Gastroesophageal sphincter (tissue), 4 donors: ENCODE measurements around the gene ZDHHC16. TPM values are rescaled to one million over a fixed set of nuclear protein-coding genes. Genes with fewer than 3 reads are reported as not detected.
"Not testable (repeated sequence)": the region's sequence is repeated elsewhere in the genome, so short reads cannot be mapped to it uniquely, and the experiment has no call there.

Source experiments
- ATAC-seq: fragments of 150-250 bp; one replicate; pipeline ENCODE4 v1.9.1; 2016; ENCODE audit warnings: mild to moderate bottlenecking, moderate library complexity
- H3K27ac ChIP-seq, 4 donors: fragments of 200-600 bp; sonication (generic) in 3 of 4; 1 replicate in 3 of 4; 2 replicates in 1 of 4; pipeline ENCODE4 v1.5.1; 2016 to 2019
- H3K27me3 ChIP-seq: fragments of 200-600 bp; sonication (generic); one replicate; pipeline ENCODE4 v1.5.1; 2019
- H3K36me3 ChIP-seq, 2 donors: fragments of 200-600 bp; sonication (generic); one replicate each; pipeline ENCODE4 v1.5.1; 2019; ENCODE audit warnings: control low read depth in 1 of 2
- H3K4me1 ChIP-seq, 3 donors: fragments of 200-600 bp; sonication (generic); 1 replicate in 2 of 3; 2 replicates in 1 of 3; pipeline ENCODE4 v1.5.1; 2016 to 2019; ENCODE audit warnings: control low read depth in 2 of 3
- H3K4me3 ChIP-seq, 2 donors: fragments of 200-600 bp; sonication (generic); one replicate each; pipeline ENCODE4 v1.5.1; 2019; ENCODE audit warnings: mild to moderate bottlenecking in 1 of 2, moderate library complexity in 1 of 2
- H3K9me3 ChIP-seq, 3 donors: fragments of 200-600 bp; sonication (generic); one replicate each; pipeline ENCODE4 v1.5.1; 2017 to 2019; ENCODE audit warnings: control low read depth in 2 of 3
- EP300 ChIP-seq: sonication (generic); formaldehyde crosslinking; IDR thresholded peaks from one replicate; pipeline ENCODE4 v1.6.1; 2017; ENCODE audit warnings: antibody characterized with exemption, mild to moderate bottlenecking
- POLR2A ChIP-seq, 2 donors: fragments of 450-650 bp; IDR thresholded peaks; one replicate each; pipeline ENCODE4 v1.6.1; 2017; ENCODE audit warnings: antibody characterized with exemption in 2 of 2, mild to moderate bottlenecking in 2 of 2, moderate library complexity in 1 of 2
- POLR2AphosphoS5 ChIP-seq: sonication (generic); formaldehyde crosslinking; IDR thresholded peaks from one replicate; pipeline ENCODE4 v1.6.1; 2017; ENCODE audit warnings: antibody characterized with exemption
- WGBS, 2 donors: methylation state at CpG; one replicate each; pipeline ENCODE4 v1.1.5; 2018; ENCODE audit warnings: low coverage in 1 of 2; 5-methylcytosine and 5-hydroxymethylcytosine counted together
- total RNA-seq, 4 donors: library from RNA; depleted of rRNA; stranded (reverse); fragments of >200 nt; gene quantifications; one replicate each; pipeline ENCODE4 v1.1.0, GENCODE V29; 2016
- TF ChIP-seq, protein P1 (sequence below), 4 experiments: fragments of 200-600 bp in 2 of 4; fragments of 450-650 bp in 2 of 4; sonication (generic) in 1 of 4; IDR thresholded peaks; one replicate each; pipeline ENCODE4 v1.5.1; 2017 to 2019; ENCODE audit warnings: antibody characterized with exemption in 4 of 4, mild to moderate bottlenecking in 2 of 4, moderate library complexity in 2 of 4

The ZDHHC16 gene
- total RNA-seq, 4 donors from 2014 or later = 22.3 to 31.6 (median 25.3) TPM

DNA sequence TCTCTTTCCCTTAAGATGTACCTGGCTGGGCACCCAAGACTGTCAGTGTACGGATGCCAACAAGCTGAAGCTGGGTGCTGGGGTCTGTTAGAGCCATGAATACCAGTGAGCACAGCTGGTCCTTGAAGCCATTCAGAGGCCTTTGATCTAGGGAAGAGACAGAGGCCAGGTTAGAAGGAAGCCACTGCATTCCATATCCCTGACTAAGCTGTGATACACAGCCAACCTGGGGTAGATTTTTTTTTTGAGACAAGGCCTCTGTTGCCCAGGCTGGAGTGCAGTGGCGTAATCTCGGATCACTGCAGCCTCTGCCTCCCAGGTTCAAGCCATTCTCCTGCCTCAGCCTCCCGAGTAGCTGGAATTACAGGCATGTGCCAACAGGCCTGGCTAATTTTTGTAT, 20.8 kb downstream of the ZDHHC16 start:
- TF ChIP-seq POLR2A (IDR thresholded peaks at IDR 0.05) (no peak), EP300 (no peak), POLR2AphosphoS5 (no peak)
- TF ChIP-seq, protein P1, sequence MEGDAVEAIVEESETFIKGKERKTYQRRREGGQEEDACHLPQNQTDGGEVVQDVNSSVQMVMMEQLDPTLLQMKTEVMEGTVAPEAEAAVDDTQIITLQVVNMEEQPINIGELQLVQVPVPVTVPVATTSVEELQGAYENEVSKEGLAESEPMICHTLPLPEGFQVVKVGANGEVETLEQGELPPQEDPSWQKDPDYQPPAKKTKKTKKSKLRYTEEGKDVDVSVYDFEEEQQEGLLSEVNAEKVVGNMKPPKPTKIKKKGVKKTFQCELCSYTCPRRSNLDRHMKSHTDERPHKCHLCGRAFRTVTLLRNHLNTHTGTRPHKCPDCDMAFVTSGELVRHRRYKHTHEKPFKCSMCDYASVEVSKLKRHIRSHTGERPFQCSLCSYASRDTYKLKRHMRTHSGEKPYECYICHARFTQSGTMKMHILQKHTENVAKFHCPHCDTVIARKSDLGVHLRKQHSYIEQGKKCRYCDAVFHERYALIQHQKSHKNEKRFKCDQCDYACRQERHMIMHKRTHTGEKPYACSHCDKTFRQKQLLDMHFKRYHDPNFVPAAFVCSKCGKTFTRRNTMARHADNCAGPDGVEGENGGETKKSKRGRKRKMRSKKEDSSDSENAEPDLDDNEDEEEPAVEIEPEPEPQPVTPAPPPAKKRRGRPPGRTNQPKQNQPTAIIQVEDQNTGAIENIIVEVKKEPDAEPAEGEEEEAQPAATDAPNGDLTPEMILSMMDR (IDR thresholded peaks at IDR 0.05) = no peak
- no peaks in the 10 kb centered on the region for H3K27me3 ChIP-seq
- H3K4me3 ChIP-seq = no peak overlapping the region
- H3K27ac ChIP-seq = peak overlapping the region in 1 of 4 donors; percentile 5
- peaks cover 7 to 100% of the 10 kb centered on the region in 2 donors for H3K36me3 ChIP-seq
- no peaks in the 10 kb centered on the region for H3K9me3 ChIP-seq
- 80% methylated on average over 3 of the region's 4 CpGs; no CpG with 5 or more reads in 1 of the 2 donors for WGBS, 2 donors
- H3K4me1 ChIP-seq = peaks cover 0 to 13% (median 0%) of the 10 kb centered on the region in 3 donors
- ATAC-seq = no peak

DNA sequence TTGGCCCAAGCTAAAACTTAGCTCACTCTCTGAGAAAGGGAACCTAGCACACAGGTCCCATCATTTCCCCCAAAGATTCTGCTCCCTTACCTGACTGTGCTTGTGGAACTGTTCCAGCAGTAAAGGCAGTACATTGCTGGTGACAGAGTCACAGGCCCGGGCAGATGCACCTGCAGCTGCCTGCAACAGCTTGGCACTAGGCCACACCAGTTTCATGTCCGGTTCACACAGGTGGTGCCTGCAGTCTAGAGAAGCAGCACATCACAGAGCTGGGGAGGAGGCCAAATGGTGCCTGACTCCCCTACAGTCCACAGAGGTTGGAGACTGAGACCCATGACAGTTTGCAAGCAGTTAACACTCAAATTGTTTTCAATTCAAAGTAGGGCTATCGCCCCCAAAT, 22.2 kb downstream of the ZDHHC16 start:
- Histone ChIP-seq H3K27ac (peak overlapping the region in 1 of 4 donors; percentile 9), H3K4me3 (no peak overlapping the region), H3K36me3 (peaks cover 7 to 100% of the 10 kb centered on the region in 2 donors), H3K9me3 (no peaks in the 10 kb centered on the region), H3K27me3 (no peaks in the 10 kb centered on the region), H3K4me1 (peaks cover 0 to 13% (median 0%) of the 10 kb centered on the region in 3 donors)
- 67 to 73% methylated on average over 1 of the region's 3 CpGs for WGBS, 2 donors
- no peak for ATAC-seq
- TF ChIP-seq POLR2AphosphoS5 = no peak
- no peak for TF ChIP-seq POLR2A (IDR thresholded peaks at IDR 0.05)

DNA sequence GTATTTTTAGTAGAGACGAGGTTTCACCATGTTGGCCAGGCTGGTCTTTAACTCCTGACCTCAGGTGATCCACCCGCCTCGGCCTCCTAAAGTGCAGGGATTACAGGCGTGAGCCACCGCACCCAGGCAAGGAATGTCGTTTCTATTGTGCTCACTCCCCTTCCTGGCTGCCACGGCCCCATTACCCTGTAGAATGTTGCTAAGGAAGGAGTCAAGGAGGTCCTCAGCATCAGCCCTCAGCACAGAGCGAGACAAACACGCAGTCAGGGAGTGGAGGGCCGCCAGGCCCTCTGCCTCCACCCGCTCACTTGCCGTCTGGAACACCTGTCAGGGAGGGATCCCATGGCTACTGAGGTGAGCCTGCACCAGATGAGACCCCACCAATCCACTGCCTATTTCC, 22.8 kb downstream of the ZDHHC16 start:
- H3K27me3 ChIP-seq, H3K4me1 ChIP-seq, ATAC-seq, H3K4me3 ChIP-seq, H3K27ac ChIP-seq, H3K9me3 ChIP-seq: not testable (repeated sequence)
- H3K36me3 ChIP-seq = peaks cover 7 to 100% of the 10 kb centered on the region in 2 donors
- 87 to 97% methylated on average over 3 to 5 of the region's 12 CpGs for WGBS, 2 donors

DNA sequence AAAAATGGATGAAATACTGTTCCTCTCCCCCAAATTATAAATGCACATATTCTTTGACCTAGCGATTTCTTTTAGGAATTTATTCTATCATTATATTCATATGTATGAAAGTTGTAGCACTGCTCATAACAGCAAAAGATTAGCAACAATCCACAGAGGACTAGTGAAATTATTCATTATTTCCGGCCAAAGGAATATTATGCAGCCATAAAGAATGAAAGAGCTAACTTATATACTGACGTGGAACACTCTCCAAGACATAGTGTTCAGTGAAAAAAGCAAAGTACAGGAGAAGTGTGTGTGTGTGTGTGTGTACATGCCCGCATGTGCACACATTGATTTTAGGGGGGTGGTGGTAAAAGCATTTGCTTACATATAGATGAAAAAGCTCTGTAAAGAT, 28.9 kb downstream of the ZDHHC16 start:
- H3K27ac ChIP-seq = no peak overlapping the region
- no peak for ATAC-seq
- H3K36me3 ChIP-seq = peaks cover 7 to 100% of the 10 kb centered on the region in 2 donors
- H3K4me1 ChIP-seq = peaks cover 0 to 13% (median 3%) of the 10 kb centered on the region in 3 donors
- WGBS, 2 donors = 90 to 100% methylated on average over 4 of the region's 4 CpGs
- no peak overlapping the region for H3K4me3 ChIP-seq
- H3K27me3 ChIP-seq = no peaks in the 10 kb centered on the region
- H3K9me3 ChIP-seq = no peaks in the 10 kb centered on the region
- TF ChIP-seq, protein P1 (IDR thresholded peaks at IDR 0.05) = no peak
- no peak for TF ChIP-seq EP300
- no peak for TF ChIP-seq POLR2AphosphoS5
- no peak for TF ChIP-seq POLR2A (IDR thresholded peaks at IDR 0.05)

DNA sequence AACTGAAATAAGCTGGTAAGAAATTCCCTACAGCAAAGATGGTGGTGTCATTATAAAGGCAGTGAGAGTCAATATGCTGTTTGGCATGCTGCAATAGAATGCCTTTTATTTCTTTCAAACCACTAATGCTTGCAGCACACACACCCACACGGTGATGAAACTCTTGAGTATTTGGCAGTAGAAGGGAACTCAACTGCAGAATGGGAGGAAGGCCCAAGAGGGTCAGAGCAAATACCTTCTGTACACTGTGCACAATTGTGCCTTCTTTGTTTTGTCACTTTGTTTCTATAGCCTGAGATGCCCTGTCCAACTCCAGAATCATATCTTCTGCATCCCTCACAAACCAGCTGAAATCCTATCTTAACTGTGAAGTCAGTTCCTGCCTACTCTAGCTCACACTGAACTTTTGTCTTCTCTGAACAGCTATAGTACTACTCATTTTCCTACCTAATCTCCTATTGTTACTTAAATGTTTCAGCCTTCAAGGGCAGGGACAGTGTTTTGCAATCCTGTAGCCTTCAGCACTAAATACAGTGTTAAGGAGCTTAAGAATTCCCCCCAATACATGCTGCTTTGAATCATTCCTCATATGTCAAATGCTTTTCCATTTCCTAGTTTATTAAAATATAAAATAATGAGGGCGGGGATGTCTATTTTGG, 30.1 kb downstream of the ZDHHC16 start:
- Histone ChIP-seq H3K36me3 (peaks cover 0 to 100% of the 10 kb centered on the region in 2 donors), H3K27me3 (no peaks in the 10 kb centered on the region), H3K4me1 (peaks cover 0 to 24% (median 3%) of the 10 kb centered on the region in 3 donors), H3K4me3 (no peak overlapping the region), H3K9me3 (no peaks in the 10 kb centered on the region), H3K27ac (no peak overlapping the region)
- TF ChIP-seq, protein P1 (IDR thresholded peaks at IDR 0.05) = no peak
- TF ChIP-seq POLR2A (IDR thresholded peaks at IDR 0.05) = no peak
- no peak for TF ChIP-seq EP300
- TF ChIP-seq POLR2AphosphoS5 = no peak
- no peak for ATAC-seq
- WGBS, 2 donors = 47 to 100% methylated on average over 1 to 2 of the region's 2 CpGs

DNA sequence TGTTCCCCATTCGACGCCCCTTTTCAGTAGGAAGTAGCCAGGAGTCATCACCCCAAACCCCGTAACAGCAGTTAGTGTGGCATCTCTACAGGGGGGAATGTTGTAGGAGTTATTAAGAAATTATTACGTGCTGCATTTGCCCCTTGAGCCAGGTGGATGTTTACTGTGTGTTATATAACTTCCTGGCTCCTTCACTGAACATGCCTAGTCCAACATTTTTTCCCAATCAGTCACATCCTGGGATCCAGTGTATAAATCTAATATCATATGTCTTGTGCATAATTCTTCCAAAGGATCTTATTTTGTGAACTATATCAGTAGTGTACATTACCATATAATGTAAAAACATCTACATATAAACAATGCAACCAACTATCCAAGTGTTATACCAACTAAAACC, 33.4 kb downstream of the ZDHHC16 start:
- ATAC-seq = not testable (repeated sequence)
- H3K36me3 ChIP-seq = peaks cover 0 to 90% of the 10 kb centered on the region in 2 donors
- 58 to 63% methylated on average over 3 to 4 of the region's 4 CpGs for WGBS, 2 donors

More for the DNA sequence above, 33.4 kb downstream of the ZDHHC16 start:
- H3K27ac ChIP-seq, H3K4me3 ChIP-seq, H3K27me3 ChIP-seq, H3K9me3 ChIP-seq: not testable (repeated sequence)
- H3K4me1 ChIP-seq = peaks cover 0 to 37% (median 3%) of the 10 kb centered on the region in 3 donors
